HepG2 (cell line): Measurements from ENCODE around the gene SLC35B4. TPM values are rescaled to one million over a fixed set of nuclear protein-coding genes. Genes with fewer than 3 reads are reported as not detected.

ENCODE experiments used
- KAT2B ChIP-seq: fragments of 150-350 bp; IDR thresholded peaks from 2 replicates; pipeline ENCODE4 v1.6.1; 2014; ENCODE audit warnings: low read depth, low read length, borderline replicate concordance
- MED8 ChIP-seq: sonication (generic); formaldehyde crosslinking; IDR thresholded peaks from 2 replicates; pipeline ENCODE4 v1.8.1; 2023; ENCODE audit warnings: mild to moderate bottlenecking, missing genetic modification reagents; ENCODE audit not compliant: insufficient replicate concordance
- NBN ChIP-seq: fragments of 450-650 bp; conservative IDR thresholded peaks from 2 replicates; pipeline ENCODE4 v1.6.1; 2017
- PAX8 ChIP-seq: sonication (generic); formaldehyde crosslinking; IDR thresholded peaks from 2 replicates; pipeline ENCODE4 v1.8.0; 2022; ENCODE audit warnings: mild to moderate bottlenecking, missing genetic modification reagents, borderline replicate concordance
- RFXANK ChIP-seq: IDR thresholded peaks from 2 replicates; pipeline ENCODE4 v1.6.1; 2016
- SP5 ChIP-seq: IDR thresholded peaks from 2 replicates; pipeline ENCODE4 v1.6.1; 2016; ENCODE audit warnings: low read depth, borderline replicate concordance
- TEAD3 ChIP-seq: optimal IDR thresholded peaks from 2 replicates; pipeline ENCODE3; 2016; ENCODE audit warnings: borderline replicate concordance
- ZBTB42 ChIP-seq: sonication (generic); formaldehyde crosslinking; IDR thresholded peaks from 2 replicates; pipeline ENCODE4 v1.5.0; 2020; ENCODE audit warnings: mild to moderate bottlenecking, missing genetic modification reagents
- ZMYM4 ChIP-seq: sonication (generic); formaldehyde crosslinking; IDR thresholded peaks from 2 replicates; pipeline ENCODE4 v1.8.1; 2023; ENCODE audit warnings: mild to moderate bottlenecking, missing genetic modification reagents
- ZNF12 ChIP-seq: sonication (generic); formaldehyde crosslinking; IDR thresholded peaks from 2 replicates; pipeline ENCODE4 v1.5.0; 2020; ENCODE audit warnings: missing genetic modification reagents
- ZNF224 ChIP-seq: sonication (generic); formaldehyde crosslinking; IDR thresholded peaks from 2 replicates; pipeline ENCODE4 v1.5.0; 2020; ENCODE audit warnings: mild to moderate bottlenecking, missing genetic modification reagents
- ZNF264 ChIP-seq: sonication (generic); formaldehyde crosslinking; IDR thresholded peaks from 2 replicates; pipeline ENCODE4 v1.4.0; 2020; ENCODE audit warnings: missing genetic modification reagents
- ZNF615 ChIP-seq: sonication (generic); formaldehyde crosslinking; IDR thresholded peaks from 2 replicates; pipeline ENCODE4 v1.5.0; 2020; ENCODE audit warnings: mild to moderate bottlenecking, missing genetic modification reagents, borderline replicate concordance
- ZNF83 ChIP-seq: sonication (generic); formaldehyde crosslinking; IDR thresholded peaks from 2 replicates; pipeline ENCODE4 v1.4.0; 2020; ENCODE audit warnings: missing genetic modification reagents, mild to moderate bottlenecking, borderline replicate concordance
- ZSCAN22 ChIP-seq: sonication (generic); formaldehyde crosslinking; IDR thresholded peaks from 2 replicates; pipeline ENCODE4 v1.4.0; 2020; ENCODE audit warnings: mild to moderate bottlenecking, missing genetic modification reagents
- polyA plus RNA-seq, 8 experiments: library from polyadenylated mRNA; depleted of rRNA in 3 of 8; stranded (reverse) in 7 of 8; unstranded in 1 of 8; fragments of >200 nt; fragmentation: Illumina TruSeq in 4 of 8; extraction: Trizol in 4 of 8; gene quantifications; 2 replicates each; pipeline versions ENCODE4 v1.2.1 to v1.2.3, GENCODE V29; 2011 to 2016; ENCODE audit warnings: low read depth in 4 of 8, missing spikeins in 1 of 8, mixed read lengths in 1 of 8; ENCODE audit not compliant: insufficient read depth in 1 of 8
- total RNA-seq, 5 experiments: library from RNA; depleted of rRNA; stranded (reverse); fragments of >200 nt; fragmentation: Illumina TruSeq; extraction: Trizol; gene quantifications; 2 replicates each; pipeline ENCODE4 v1.2.3, GENCODE V29; 2016; ENCODE audit warnings: low read depth in 1 of 5
- TF ChIP-seq, protein P1 (sequence below): sonication (generic); formaldehyde crosslinking; IDR thresholded peaks from 2 replicates; pipeline ENCODE4 v1.4.0; 2020; ENCODE audit warnings: missing genetic modification reagents, borderline replicate concordance
- TF ChIP-seq, protein P2 (sequence below), 2 experiments: sonication (generic) in 1 of 2; formaldehyde crosslinking in 1 of 2; IDR thresholded peaks; 2 replicates each; pipeline versions ENCODE4 v1.6.1 to v1.9.0; 2014 to 2022; ENCODE audit warnings: antibody characterized with exemption in 1 of 2, borderline replicate concordance in 1 of 2, inconsistent platforms in 1 of 2, low read depth in 1 of 2, missing genetic modification reagents in 1 of 2
- TF ChIP-seq, protein P3 (sequence below): sonication (generic); formaldehyde crosslinking; IDR thresholded peaks from 2 replicates; pipeline ENCODE4 v1.4.0; 2020; ENCODE audit warnings: missing genetic modification reagents, mild to moderate bottlenecking, borderline replicate concordance

SLC35B4 gene
- total and polyA plus RNA-seq, 2 of the 13 experiments (the other 11 are each of a cell fraction or from before 2014, with no cell fraction given): 17.1 to 17.8 TPM

DNA sequence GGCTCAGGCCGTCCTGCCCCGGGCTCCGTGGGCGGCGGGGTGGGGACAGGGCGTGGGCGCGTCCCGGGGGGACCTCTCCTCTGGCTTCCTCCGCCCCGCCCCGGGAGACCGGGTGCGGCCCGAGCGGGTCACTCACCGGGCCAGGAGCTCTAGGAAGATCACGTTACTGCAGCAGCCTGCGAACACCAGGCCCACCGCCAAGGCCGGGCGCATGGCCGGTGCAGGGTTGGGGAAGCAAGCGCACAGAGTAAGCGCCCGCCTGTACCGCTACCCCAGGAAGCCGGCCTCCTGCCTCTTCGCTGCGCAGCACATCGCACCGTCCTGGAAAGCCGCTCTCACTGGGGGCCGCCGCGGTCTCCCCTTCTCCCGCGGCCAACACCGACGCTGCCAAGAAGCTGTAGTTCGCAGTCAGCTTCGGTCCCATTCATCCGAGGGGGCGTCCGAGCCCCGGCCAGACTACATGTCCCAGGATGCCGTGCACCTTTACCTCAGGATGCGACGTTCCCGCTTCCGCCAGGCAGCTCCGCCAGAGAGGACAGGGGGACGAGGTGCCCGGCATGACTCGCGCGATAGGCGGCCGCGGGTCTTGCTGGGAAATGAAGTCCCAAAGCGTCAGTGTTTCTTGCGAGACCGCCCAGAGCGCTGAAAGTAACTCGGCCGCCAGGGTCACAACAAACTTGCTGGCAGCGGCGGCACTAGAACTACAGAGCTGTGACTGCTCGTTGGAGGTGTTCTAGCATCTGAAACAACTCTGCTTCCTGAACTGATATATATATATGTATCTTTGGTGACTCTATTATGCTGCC is at the start of gene SLC35B4 (continued):
- no peak for TF ChIP-seq ZNF615 (CRISPR knock-in tag)
- TF ChIP-seq KAT2B: no peak
- TF ChIP-seq TEAD3 (CRISPR knock-in tag): peak; percentile 73
- no peak for TF ChIP-seq ZNF264
- no peak; the same call in 1 of the 2 replicates for TF ChIP-seq SP5 (CRISPR knock-in tag)
- no peak; the same call in 1 of the 2 replicates for TF ChIP-seq ZNF224 (CRISPR knock-in tag)
- TF ChIP-seq PAX8 (CRISPR knock-in tag): no peak; the same call in 1 of the 2 replicates
- TF ChIP-seq, protein P1, sequence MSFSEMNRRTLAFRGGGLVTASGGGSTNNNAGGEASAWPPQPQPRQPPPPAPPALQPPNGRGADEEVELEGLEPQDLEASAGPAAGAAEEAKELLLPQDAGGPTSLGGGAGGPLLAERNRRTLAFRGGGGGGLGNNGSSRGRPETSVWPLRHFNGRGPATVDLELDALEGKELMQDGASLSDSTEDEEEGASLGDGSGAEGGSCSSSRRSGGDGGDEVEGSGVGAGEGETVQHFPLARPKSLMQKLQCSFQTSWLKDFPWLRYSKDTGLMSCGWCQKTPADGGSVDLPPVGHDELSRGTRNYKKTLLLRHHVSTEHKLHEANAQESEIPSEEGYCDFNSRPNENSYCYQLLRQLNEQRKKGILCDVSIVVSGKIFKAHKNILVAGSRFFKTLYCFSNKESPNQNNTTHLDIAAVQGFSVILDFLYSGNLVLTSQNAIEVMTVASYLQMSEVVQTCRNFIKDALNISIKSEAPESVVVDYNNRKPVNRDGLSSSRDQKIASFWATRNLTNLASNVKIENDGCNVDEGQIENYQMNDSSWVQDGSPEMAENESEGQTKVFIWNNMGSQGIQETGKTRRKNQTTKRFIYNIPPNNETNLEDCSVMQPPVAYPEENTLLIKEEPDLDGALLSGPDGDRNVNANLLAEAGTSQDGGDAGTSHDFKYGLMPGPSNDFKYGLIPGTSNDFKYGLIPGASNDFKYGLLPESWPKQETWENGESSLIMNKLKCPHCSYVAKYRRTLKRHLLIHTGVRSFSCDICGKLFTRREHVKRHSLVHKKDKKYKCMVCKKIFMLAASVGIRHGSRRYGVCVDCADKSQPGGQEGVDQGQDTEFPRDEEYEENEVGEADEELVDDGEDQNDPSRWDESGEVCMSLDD (CRISPR knock-in tag): peak; percentile 73; the same call in 1 of the 2 replicates
- TF ChIP-seq, protein P2, sequence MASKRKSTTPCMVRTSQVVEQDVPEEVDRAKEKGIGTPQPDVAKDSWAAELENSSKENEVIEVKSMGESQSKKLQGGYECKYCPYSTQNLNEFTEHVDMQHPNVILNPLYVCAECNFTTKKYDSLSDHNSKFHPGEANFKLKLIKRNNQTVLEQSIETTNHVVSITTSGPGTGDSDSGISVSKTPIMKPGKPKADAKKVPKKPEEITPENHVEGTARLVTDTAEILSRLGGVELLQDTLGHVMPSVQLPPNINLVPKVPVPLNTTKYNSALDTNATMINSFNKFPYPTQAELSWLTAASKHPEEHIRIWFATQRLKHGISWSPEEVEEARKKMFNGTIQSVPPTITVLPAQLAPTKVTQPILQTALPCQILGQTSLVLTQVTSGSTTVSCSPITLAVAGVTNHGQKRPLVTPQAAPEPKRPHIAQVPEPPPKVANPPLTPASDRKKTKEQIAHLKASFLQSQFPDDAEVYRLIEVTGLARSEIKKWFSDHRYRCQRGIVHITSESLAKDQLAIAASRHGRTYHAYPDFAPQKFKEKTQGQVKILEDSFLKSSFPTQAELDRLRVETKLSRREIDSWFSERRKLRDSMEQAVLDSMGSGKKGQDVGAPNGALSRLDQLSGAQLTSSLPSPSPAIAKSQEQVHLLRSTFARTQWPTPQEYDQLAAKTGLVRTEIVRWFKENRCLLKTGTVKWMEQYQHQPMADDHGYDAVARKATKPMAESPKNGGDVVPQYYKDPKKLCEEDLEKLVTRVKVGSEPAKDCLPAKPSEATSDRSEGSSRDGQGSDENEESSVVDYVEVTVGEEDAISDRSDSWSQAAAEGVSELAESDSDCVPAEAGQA (IDR thresholded peaks at IDR 0.05; ENCODE audit: low read depth): peak; percentile 83; the same call in 1 of the 2 replicates
- TF ChIP-seq, protein P2 (CRISPR knock-in tag; IDR thresholded peaks at IDR 0.05; ENCODE audit: borderline replicate concordance): no peak
- TF ChIP-seq ZSCAN22 (CRISPR knock-in tag): no peak
- no peak; the same call in 1 of the 2 replicates for TF ChIP-seq RFXANK (CRISPR knock-in tag)
- no peak for TF ChIP-seq MED8
- TF ChIP-seq ZBTB42 (CRISPR knock-in tag): no peak
- no peak for TF ChIP-seq ZNF12
- TF ChIP-seq, protein P3, sequence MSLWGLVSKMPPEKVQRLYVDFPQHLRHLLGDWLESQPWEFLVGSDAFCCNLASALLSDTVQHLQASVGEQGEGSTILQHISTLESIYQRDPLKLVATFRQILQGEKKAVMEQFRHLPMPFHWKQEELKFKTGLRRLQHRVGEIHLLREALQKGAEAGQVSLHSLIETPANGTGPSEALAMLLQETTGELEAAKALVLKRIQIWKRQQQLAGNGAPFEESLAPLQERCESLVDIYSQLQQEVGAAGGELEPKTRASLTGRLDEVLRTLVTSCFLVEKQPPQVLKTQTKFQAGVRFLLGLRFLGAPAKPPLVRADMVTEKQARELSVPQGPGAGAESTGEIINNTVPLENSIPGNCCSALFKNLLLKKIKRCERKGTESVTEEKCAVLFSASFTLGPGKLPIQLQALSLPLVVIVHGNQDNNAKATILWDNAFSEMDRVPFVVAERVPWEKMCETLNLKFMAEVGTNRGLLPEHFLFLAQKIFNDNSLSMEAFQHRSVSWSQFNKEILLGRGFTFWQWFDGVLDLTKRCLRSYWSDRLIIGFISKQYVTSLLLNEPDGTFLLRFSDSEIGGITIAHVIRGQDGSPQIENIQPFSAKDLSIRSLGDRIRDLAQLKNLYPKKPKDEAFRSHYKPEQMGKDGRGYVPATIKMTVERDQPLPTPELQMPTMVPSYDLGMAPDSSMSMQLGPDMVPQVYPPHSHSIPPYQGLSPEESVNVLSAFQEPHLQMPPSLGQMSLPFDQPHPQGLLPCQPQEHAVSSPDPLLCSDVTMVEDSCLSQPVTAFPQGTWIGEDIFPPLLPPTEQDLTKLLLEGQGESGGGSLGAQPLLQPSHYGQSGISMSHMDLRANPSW (CRISPR knock-in tag): no peak; the same call in 1 of the 2 replicates
- peak; percentile 82 for TF ChIP-seq ZMYM4 (CRISPR knock-in tag)
- TF ChIP-seq ZNF83 (CRISPR knock-in tag): no peak; the same call in 1 of the 2 replicates
- no peak for TF ChIP-seq NBN
